Measurements from ENCODE around the gene PLEKHJ1. TPM values are rescaled to one million over a fixed set of nuclear protein-coding genes. Genes with fewer than 3 reads are reported as not detected.

Gene PLEKHJ1
- total and polyA plus RNA-seq, 2 of the 13 experiments (the other 11 are each of a cell fraction or from before 2014, with no cell fraction given) = 70.5 to 130 TPM

DNA sequence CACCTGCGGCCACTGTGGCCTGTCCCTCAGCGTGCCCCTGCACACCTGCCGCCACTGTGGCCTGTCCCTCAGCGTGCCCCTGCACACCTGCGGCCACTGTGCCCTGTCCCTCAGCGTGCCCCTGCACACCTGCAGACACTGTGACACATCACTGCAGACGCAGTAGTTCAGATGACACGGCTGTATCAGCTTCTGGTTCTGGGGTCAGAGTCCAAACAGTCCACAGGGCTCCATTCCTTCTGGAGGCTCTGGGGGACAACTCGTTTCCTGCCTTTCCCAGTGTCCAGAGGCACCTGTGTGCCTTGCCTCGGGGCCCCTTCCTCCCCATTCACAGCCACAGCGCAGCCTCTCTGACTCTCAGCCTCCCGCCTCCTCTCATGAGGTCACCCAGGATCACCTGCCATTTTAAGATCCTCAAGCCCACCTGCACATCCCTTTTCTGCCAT is 6.0 kb upstream of the PLEKHJ1 start (continued):
- TF ChIP-seq SIX4 (CRISPR knock-in tag; IDR thresholded peaks at IDR 0.05) (0 out of 2 replicates have a peak, but pooled peaks have one; percentile 40), NR2C2 (CRISPR knock-in tag; IDR thresholded peaks at IDR 0.05; ENCODE audit: borderline replicate concordance) (peak; percentile 68; the same call in 1 of the 2 replicates), SRSF1 (optimal IDR thresholded peaks at IDR 0.05; ENCODE audit: low read depth, low read length) (no peak), ZNF292 (CRISPR knock-in tag; IDR thresholded peaks at IDR 0.05; ENCODE audit: borderline replicate concordance, low read depth) (peak; percentile 91; the same call in 1 of the 2 replicates), ZNF543 (CRISPR knock-in tag; IDR thresholded peaks at IDR 0.05) (peak; percentile 97), HMG20A (CRISPR knock-in tag; IDR thresholded peaks at IDR 0.05; ENCODE audit: borderline replicate concordance) (no peak), ZNF720 (CRISPR knock-in tag; IDR thresholded peaks at IDR 0.05) (no peak), KLF12 (CRISPR knock-in tag; IDR thresholded peaks at IDR 0.05; ENCODE audit: borderline replicate concordance) (no peak), ZNF12 (CRISPR knock-in tag; IDR thresholded peaks at IDR 0.05) (no peak), RORA (CRISPR knock-in tag; IDR thresholded peaks at IDR 0.05) (no peak), XRCC5 (optimal IDR thresholded peaks at IDR 0.05; ENCODE audit: low read length) (peak; percentile 54), MBD4 (IDR thresholded peaks at IDR 0.05; ENCODE audit: borderline replicate concordance, low read length) (no peak), ZNF468 (CRISPR knock-in tag; IDR thresholded peaks at IDR 0.05) (no peak), MYC (CRISPR knock-in tag; IDR thresholded peaks at IDR 0.05; ENCODE audit: borderline replicate concordance) (no peak), ZNF629 (CRISPR knock-in tag; conservative IDR thresholded peaks at IDR 0.05) (no peak), ZNF776 (CRISPR knock-in tag; IDR thresholded peaks at IDR 0.05) (no peak), ZFX (CRISPR knock-in tag; IDR thresholded peaks at IDR 0.05; ENCODE audit: low read depth) (peak; percentile 19; the same call in 1 of the 2 replicates), RBAK (CRISPR knock-in tag; IDR thresholded peaks at IDR 0.05) (no peak), IKZF1 (IDR thresholded peaks at IDR 0.05) (no peak), ZNF547 (CRISPR knock-in tag; IDR thresholded peaks at IDR 0.05) (0 out of 2 replicates have a peak, but pooled peaks have one; percentile 46)
- TF ChIP-seq, protein P1, sequence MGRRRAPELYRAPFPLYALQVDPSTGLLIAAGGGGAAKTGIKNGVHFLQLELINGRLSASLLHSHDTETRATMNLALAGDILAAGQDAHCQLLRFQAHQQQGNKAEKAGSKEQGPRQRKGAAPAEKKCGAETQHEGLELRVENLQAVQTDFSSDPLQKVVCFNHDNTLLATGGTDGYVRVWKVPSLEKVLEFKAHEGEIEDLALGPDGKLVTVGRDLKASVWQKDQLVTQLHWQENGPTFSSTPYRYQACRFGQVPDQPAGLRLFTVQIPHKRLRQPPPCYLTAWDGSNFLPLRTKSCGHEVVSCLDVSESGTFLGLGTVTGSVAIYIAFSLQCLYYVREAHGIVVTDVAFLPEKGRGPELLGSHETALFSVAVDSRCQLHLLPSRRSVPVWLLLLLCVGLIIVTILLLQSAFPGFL (CRISPR knock-in tag; IDR thresholded peaks at IDR 0.05) = no peak
- TF ChIP-seq, protein P2, sequence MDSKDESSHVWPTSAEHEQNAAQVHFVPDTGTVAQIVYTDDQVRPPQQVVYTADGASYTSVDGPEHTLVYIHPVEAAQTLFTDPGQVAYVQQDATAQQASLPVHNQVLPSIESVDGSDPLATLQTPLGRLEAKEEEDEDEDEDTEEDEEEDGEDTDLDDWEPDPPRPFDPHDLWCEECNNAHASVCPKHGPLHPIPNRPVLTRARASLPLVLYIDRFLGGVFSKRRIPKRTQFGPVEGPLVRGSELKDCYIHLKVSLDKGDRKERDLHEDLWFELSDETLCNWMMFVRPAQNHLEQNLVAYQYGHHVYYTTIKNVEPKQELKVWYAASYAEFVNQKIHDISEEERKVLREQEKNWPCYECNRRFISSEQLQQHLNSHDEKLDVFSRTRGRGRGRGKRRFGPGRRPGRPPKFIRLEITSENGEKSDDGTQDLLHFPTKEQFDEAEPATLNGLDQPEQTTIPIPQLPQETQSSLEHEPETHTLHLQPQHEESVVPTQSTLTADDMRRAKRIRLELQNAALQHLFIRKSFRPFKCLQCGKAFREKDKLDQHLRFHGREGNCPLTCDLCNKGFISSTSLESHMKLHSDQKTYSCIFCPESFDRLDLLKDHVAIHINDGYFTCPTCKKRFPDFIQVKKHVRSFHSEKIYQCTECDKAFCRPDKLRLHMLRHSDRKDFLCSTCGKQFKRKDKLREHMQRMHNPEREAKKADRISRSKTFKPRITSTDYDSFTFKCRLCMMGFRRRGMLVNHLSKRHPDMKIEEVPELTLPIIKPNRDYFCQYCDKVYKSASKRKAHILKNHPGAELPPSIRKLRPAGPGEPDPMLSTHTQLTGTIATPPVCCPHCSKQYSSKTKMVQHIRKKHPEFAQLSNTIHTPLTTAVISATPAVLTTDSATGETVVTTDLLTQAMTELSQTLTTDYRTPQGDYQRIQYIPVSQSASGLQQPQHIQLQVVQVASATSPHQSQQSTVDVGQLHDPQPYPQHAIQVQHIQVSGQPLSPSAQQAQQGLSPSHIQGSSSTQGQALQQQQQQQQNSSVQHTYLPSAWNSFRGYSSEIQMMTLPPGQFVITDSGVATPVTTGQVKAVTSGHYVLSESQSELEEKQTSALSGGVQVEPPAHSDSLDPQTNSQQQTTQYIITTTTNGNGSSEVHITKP (CRISPR knock-in tag; IDR thresholded peaks at IDR 0.05; ENCODE audit: low read depth) = no peak
- TF ChIP-seq, protein P3, sequence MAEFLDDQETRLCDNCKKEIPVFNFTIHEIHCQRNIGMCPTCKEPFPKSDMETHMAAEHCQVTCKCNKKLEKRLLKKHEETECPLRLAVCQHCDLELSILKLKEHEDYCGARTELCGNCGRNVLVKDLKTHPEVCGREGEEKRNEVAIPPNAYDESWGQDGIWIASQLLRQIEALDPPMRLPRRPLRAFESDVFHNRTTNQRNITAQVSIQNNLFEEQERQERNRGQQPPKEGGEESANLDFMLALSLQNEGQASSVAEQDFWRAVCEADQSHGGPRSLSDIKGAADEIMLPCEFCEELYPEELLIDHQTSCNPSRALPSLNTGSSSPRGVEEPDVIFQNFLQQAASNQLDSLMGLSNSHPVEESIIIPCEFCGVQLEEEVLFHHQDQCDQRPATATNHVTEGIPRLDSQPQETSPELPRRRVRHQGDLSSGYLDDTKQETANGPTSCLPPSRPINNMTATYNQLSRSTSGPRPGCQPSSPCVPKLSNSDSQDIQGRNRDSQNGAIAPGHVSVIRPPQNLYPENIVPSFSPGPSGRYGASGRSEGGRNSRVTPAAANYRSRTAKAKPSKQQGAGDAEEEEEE (CRISPR knock-in tag; IDR thresholded peaks at IDR 0.05; ENCODE audit: borderline replicate concordance) = no peak
- TF ChIP-seq, protein P4, sequence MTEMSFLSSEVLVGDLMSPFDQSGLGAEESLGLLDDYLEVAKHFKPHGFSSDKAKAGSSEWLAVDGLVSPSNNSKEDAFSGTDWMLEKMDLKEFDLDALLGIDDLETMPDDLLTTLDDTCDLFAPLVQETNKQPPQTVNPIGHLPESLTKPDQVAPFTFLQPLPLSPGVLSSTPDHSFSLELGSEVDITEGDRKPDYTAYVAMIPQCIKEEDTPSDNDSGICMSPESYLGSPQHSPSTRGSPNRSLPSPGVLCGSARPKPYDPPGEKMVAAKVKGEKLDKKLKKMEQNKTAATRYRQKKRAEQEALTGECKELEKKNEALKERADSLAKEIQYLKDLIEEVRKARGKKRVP (CRISPR knock-in tag; IDR thresholded peaks at IDR 0.05) = no peak
